Right atrium auricular region (tissue), 2 donors: ENCODE data around the gene POU6F2. TPM values are rescaled to one million over a fixed set of nuclear protein-coding genes. Genes with fewer than 3 reads are reported as not detected.

Source experiments
- DNase-seq: peaks from one replicate; pipeline ENCODE4 v3.0.0-alpha.2; 2019; ENCODE audit warnings: low spot score
- H3K27ac ChIP-seq, 2 donors: fragments of 200-600 bp; sonication (generic); 1 replicate in 1 of 2; 2 replicates in 1 of 2; pipeline ENCODE4 v1.5.1; 2016 to 2019
- H3K27me3 ChIP-seq, 2 donors: fragments of 200-600 bp; sonication (generic); one replicate each; pipeline versions ENCODE4 v1.5.1 to v1.6.0; 2017 to 2019
- H3K36me3 ChIP-seq: fragments of 200-600 bp; sonication (generic); one replicate; pipeline ENCODE4 v1.5.1; 2016
- H3K4me1 ChIP-seq, 2 donors: fragments of 200-600 bp; sonication (generic); one replicate each; pipeline versions ENCODE4 v1.5.1 to v1.6.0; 2017 to 2019
- H3K4me3 ChIP-seq, 2 donors: fragments of 200-600 bp; sonication (generic); 1 replicate in 1 of 2; 2 replicates in 1 of 2; pipeline ENCODE4 v1.5.1; 2017 to 2019; ENCODE audit warnings: mild to moderate bottlenecking in 1 of 2, moderate library complexity in 1 of 2
- H3K9me3 ChIP-seq, 2 donors: fragments of 200-600 bp; sonication (generic); one replicate each; pipeline ENCODE4 v1.5.1; 2019
- CTCF ChIP-seq, 2 donors: fragments of 200-600 bp; sonication (generic); IDR thresholded peaks; one replicate each; pipeline ENCODE4 v1.5.1; 2019; ENCODE audit warnings: antibody characterized with exemption in 2 of 2
- total RNA-seq, 2 donors: library from RNA; depleted of rRNA; stranded (reverse); fragments of >200 nt; gene quantifications; one replicate each; pipeline ENCODE4 v1.1.0, GENCODE V29; 2016

POU6F2 gene
- total RNA-seq, 2 donors from 2014 or later = 0.85 to 1.5 TPM

- Histone ChIP-seq H3K27ac (no peak overlapping the region), H3K36me3 (no peaks in the 10 kb centered on the region), H3K4me1 (no peaks in the 10 kb centered on the region), H3K9me3 (no peaks in the 10 kb centered on the region), H3K27me3 (no peaks in the 10 kb centered on the region), H3K4me3 (no peak overlapping the region)
- TF ChIP-seq CTCF (IDR thresholded peaks at IDR 0.05) = no peak
- no peak for DNase-seq
These were observed 270.5 kb downstream of the POU6F2 start for GRCh38 chr7:39248041-39248691.

GRCh38 chr7:39248692-39249090 is 271.0 kb downstream of the POU6F2 start:
- no peak for TF ChIP-seq CTCF (IDR thresholded peaks at IDR 0.05)

GRCh38 chr7:39249635-39250152 is 272.0 kb downstream of the POU6F2 start:
- Histone ChIP-seq H3K36me3 (no peaks in the 10 kb centered on the region), H3K27ac (no peak overlapping the region), H3K27me3 (no peaks in the 10 kb centered on the region), H3K9me3 (no peaks in the 10 kb centered on the region), H3K4me1 (no peaks in the 10 kb centered on the region), H3K4me3 (no peak overlapping the region)
- no peak for DNase-seq
- TF ChIP-seq CTCF (IDR thresholded peaks at IDR 0.05) = no peak

More at GRCh38 chr7:39248692-39249090, 271.0 kb downstream of the POU6F2 start:
- no peak overlapping the region for H3K4me3 ChIP-seq
- no peak for DNase-seq
- H3K27ac ChIP-seq = no peak overlapping the region
- no peaks in the 10 kb centered on the region for H3K36me3 ChIP-seq
- no peaks in the 10 kb centered on the region for H3K4me1 ChIP-seq
- H3K27me3 ChIP-seq = no peaks in the 10 kb centered on the region
- H3K9me3 ChIP-seq = no peaks in the 10 kb centered on the region

GRCh38 chr7:39252916-39253315 is 275.2 kb downstream of the POU6F2 start:
- H3K36me3 ChIP-seq = no peaks in the 10 kb centered on the region
- H3K27ac ChIP-seq = no peak overlapping the region
- H3K9me3 ChIP-seq = no peaks in the 10 kb centered on the region
- no peaks in the 10 kb centered on the region for H3K4me1 ChIP-seq
- H3K27me3 ChIP-seq = no peaks in the 10 kb centered on the region
- no peak for DNase-seq
- H3K4me3 ChIP-seq = no peak overlapping the region
- no peak for TF ChIP-seq CTCF (IDR thresholded peaks at IDR 0.05)

- DNase-seq = no peak
- no peak overlapping the region for H3K27ac ChIP-seq
- no peaks in the 10 kb centered on the region for H3K36me3 ChIP-seq
- no peaks in the 10 kb centered on the region for H3K4me1 ChIP-seq
- no peaks in the 10 kb centered on the region for H3K9me3 ChIP-seq
- H3K4me3 ChIP-seq = no peak overlapping the region
- no peak for TF ChIP-seq CTCF (IDR thresholded peaks at IDR 0.05)
- no peaks in the 10 kb centered on the region for H3K27me3 ChIP-seq
These were observed 281.8 kb downstream of the POU6F2 start for GRCh38 chr7:39259391-39260003.
